Uterus (tissue), 2 donors: Measurements from ENCODE around the gene FBN1.

Experiments
- POLR2A ChIP-seq, 2 donors: fragments of 450-650 bp; IDR thresholded peaks; one replicate each; pipeline ENCODE4 v1.6.1; 2016; ENCODE audit warnings: antibody characterized with exemption in 2 of 2, mild to moderate bottlenecking in 1 of 2, moderate library complexity in 1 of 2
- TF ChIP-seq, protein P1 (sequence below), 4 experiments: fragments of 200-600 bp in 2 of 4; fragments of 450-650 bp in 2 of 4; sonication (generic) in 2 of 4; IDR thresholded peaks; one replicate each; pipeline ENCODE4 v1.5.1; 2016 to 2019; ENCODE audit warnings: antibody characterized with exemption in 4 of 4, mild to moderate bottlenecking in 2 of 4, moderate library complexity in 1 of 4

- TF ChIP-seq, protein P1, sequence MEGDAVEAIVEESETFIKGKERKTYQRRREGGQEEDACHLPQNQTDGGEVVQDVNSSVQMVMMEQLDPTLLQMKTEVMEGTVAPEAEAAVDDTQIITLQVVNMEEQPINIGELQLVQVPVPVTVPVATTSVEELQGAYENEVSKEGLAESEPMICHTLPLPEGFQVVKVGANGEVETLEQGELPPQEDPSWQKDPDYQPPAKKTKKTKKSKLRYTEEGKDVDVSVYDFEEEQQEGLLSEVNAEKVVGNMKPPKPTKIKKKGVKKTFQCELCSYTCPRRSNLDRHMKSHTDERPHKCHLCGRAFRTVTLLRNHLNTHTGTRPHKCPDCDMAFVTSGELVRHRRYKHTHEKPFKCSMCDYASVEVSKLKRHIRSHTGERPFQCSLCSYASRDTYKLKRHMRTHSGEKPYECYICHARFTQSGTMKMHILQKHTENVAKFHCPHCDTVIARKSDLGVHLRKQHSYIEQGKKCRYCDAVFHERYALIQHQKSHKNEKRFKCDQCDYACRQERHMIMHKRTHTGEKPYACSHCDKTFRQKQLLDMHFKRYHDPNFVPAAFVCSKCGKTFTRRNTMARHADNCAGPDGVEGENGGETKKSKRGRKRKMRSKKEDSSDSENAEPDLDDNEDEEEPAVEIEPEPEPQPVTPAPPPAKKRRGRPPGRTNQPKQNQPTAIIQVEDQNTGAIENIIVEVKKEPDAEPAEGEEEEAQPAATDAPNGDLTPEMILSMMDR (IDR thresholded peaks at IDR 0.05) = no peak
- no peak for TF ChIP-seq POLR2A (IDR thresholded peaks at IDR 0.05)
Observed at GRCh38 chr15:48574187-48574586, 71.3 kb downstream of the FBN1 start.
